GM20431 (cell line): Measurements from ENCODE around the gene MYCN.
"Not testable (repeated sequence)": the region's sequence is repeated elsewhere in the genome, so short reads cannot be mapped to it uniquely, and the experiment has no call there.

Experiments
- in situ Hi-C: fragments of 300-500 bp; cut with MseI, MboI; formaldehyde crosslinking; loops from one replicate; pipeline ENCODE4 v1.15.0; 2020; ENCODE audit warnings: low sequenced_read_pairs; ENCODE audit not compliant: unreplicated experiment

The MYCN gene

DNA sequence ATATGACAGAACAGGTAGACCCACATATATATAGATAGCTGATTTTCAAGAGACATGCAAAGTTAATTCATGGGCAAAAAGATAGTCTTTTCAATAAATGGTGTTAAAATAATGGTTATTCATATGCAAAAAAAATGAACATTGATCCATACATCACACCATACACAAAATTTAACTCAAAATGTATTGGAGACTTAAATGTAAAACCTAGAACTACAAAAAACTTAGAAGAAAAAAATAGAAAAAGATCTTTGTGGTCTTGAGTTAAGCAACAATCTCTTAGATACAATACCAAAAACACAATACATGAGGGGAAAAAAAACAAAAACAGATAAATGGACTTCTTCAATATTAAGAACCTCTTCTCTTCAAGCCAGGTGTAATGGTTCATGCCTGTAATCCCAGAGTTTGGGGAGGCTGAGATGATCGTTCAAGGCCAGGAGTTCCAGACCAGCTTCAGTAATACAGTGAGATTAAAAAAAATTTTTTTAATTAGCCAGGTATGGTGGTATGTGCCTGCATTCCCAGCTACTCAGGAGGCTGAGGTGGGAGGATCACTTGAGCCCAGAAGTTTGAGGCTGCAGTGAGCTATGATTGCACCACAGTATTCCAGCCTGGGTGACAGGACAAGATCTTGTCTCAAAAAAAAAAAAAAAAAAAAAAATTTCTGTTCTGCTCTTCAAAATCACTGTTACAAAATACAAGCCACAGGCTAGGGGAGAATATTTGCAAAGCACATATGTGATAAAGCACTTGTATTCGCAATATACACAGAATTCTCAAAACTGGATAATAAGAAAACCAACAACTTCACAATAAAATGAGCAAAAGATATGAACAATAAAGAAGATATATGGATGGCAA, 32.7 kb upstream of the MYCN start:
- in situ Hi-C loops, result no loop called here

DNA sequence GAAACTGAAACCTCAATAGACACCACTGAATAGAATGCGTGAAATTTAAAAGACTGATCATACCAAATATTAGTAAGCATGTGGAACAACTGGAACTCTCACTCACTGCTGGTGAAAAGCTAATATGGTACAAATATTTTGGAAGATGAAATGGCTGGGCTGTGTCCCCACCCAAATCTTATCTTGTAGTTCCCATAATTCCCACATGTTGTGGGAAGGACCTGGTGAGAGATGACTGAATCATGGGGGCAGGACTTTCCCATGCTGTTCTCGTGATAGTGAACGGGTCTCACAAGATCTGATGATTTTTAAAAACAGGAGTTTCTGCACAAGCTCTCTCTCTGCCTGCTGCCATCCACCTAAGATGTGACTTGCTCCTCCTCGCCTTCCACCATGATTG, 32.0 kb upstream of the MYCN start:
- in situ Hi-C loops, result no loop called here

DNA sequence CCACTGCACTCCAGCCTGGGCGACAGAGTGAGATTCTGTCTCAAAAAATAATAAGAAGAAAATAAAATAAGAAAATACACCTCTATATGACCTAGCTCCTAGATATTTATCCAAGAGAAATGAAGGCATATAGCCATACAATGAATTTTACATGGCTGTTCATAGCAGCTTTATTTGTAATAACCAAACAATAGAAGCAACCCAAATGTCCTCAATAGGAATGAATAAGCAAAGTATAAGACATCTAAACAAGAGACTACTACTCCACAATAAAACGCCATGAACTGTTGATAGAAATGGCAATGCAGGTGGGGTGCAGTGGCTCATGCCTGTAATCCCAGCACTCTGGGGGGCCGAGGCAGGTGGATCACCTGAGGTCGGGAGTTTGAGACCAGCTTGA, 31.2 kb upstream of the MYCN start:
- in situ Hi-C loops, result no loop called here

DNA sequence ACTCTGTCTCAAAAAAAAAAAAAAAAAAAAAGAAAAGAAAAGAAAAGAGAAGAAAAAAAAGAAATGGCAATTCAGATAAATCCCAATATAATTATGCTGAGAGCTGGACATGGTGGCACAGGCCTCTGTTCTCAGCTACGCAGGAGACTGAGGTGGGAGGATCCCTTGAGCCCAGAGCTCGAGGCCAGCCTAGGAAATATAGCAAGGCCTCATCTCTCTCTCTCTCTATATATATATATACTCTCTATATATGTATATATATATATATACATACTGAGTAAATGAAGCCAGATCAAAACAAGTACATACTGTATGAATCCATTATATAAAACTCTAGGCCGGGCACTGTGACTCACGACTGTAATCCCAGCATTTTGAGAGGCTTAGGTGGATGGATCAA, 30.6 kb upstream of the MYCN start:
- in situ Hi-C loops, result no loop called here

GRCh38 chr2:15911270-15911669, 29.1 kb upstream of the MYCN start:
- in situ Hi-C loops, result not testable (repeated sequence)

- in situ Hi-C loops, result no loop called here
These were observed 28.7 kb upstream of the MYCN start for GRCh38 chr2:15911686-15912085.

DNA sequence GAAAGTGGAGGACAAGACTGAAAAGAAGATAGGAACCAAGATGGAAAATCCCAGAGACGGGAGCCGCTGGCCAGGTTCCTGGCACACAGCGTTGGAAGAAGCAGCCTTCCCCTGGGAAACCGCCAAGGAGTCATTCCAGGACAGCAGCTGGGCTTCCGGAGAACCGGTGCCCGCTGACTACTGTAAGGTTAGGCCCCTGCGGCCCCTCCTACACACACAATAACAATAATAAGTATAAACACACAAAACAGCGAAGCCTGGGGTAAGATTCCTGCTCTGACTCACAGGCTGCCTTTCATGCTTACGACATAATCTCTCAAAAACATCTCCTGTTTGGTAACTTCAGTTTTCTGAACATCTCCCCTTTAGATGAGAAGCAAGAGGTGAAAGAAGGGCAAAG, 28.1 kb upstream of the MYCN start:
- in situ Hi-C loops, result no loop called here

- in situ Hi-C loops, result no loop called here
These were observed 27.2 kb upstream of the MYCN start for GRCh38 chr2:15913146-15913545.

DNA sequence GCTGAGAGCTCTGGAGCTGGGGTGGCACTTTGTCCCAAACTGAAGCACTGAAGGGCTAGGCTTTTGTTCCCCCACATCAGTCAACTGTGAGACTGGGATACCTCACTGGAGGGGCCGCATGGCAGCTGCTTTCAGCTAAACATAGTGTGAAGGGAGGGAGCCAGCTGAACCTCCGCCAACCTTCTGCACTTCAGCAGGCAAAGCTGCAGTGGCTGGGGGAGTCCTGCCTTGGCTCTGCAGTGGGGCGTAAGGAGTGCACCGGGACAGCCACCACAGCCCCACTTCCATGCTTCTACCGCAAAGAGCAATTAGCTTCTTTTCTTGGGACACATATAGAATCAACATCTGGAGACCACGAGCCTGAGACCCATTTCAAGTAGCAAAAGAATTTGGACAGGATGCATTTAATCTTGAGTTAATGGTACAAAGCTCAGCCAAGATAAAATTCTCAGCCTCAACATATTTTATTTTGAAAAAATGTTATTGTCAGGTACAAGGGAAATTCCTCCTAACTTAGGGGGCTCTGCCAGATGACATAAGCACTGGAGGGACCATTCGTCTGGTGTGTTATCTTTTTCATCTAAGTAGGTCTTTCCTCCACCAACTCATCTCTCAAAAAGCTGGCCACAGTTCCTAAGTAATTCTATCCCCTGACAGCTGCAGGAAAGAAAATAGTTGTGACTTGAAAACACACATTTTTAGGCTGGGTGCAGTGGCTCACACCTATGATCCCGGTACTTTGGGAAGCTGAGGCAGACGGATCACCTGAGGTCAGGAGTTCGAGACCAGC, 25.6 kb upstream of the MYCN start:
- in situ Hi-C loops, result no loop called here

DNA sequence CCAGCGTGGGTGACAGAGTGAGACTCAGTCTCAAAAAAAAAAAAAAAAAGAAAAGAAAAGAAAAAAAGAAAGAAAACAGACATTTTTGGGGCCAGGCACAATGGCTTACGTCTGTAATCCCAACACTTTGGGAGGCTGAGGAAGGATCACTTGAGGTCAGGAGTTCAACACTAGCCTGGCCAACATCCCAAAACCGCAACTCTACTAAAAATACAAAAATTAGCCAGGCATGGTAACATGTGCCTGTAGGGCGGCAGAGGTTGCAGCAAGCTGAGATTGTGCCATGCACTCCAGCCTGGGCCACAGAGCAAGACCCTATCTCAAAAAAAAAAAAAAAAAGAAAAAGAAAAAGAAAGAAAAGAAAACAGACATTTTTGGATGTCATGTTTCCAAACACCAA, 24.8 kb upstream of the MYCN start:
- in situ Hi-C loops, result not testable (repeated sequence)

DNA sequence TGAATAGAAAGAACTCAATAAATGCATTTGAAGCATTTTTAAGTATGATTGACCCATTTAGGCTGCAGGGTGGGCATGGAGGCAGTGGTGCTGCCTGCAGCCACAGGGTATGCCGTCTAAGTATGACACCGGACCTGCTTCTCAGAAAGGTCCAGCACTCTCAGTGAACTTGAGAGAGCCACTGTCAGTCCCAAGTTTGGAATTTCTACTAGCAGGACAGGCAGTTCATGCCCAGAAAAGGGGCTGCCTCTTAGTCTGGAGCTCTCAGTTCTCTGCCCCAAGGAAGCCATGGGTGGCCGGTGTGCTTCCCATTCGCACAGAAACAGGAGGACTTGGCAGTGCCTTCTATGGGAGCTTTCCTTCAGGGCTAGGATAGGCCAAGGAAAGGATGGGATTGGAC, 24.0 kb upstream of the MYCN start:
- in situ Hi-C loops, result no loop called here

DNA sequence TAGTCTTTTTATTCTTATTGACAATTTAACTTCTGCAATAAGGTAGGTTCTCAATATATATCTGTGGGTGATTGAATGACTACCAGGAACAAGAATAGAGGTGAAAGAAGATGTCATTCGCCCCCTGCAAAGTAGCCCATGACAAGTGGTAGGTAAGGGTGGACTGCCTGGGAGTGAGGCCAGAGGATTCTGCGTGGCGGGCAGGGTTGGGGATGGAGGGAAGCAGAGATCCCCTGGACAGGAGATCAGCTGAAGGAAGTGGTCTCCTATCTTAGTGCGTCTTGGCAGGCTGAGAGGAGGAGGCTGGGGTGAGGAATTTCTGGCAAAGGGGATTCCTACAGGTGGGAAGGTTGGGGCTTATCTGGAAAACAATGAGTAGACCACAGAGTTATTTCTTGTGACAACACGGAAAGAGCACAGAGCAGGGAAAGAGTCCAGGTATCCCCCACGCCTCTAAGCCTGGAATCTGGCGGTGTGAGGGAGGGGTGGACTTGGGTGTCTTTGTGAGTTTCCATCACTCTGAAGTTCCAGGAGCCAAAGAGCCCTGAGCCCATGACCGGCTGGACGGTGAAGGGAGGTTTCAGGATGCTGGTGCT, 21.5 kb upstream of the MYCN start:
- in situ Hi-C loops, result no loop called here

DNA sequence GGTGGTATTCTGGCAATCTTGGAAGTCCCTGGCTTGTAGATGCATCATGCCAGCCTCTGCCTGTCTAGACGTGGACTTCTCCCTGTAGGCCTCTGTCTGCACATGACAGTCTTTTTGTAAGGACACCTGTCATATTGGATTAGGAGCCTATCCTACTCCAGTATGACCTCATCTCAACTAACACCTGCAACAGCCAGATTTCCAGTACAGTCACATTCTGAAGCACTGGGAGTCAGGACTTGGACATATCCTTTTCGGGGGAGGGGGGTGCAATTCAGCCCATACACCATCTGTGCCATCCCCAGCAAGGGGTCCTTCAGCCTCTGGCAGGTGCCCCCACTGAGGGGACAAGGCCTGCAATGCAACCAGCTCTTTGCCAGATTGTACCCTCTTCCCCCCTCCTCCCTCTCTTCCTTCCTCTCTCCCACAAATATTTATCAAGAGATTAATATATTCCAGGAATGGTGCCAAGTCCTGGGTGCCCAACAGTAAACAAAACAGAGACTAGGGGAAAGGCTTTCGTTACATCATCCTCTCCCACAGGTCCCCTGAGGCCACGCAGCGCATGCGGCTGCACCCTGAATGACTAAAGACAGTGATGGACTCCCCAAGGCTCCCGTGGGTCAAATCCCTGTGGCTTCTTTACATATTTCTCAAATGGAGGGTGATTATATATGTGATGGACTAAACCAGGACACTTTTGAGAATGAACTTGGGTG, 20.5 kb upstream of the MYCN start:
- in situ Hi-C loops, result no loop called here

DNA sequence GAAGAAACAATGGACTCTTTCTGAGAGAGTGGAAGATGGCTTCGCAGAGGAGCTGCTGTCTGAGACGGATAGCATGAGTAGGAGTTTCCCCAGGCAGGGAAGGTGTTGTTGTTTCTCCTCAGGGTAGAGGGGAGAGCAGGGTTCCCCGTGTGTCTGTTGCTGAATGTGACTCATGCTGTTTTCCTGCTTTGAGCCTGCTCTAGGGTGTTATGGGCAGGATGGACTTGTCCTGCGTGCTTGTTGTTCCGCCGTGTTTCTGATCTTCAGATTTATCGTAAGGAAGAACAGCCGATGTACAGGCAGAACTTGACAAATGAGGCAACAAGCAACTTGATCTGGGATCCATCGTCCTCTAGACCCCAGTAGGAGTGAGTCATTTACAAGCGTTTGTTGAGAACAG, 19.7 kb upstream of the MYCN start:
- in situ Hi-C loops, result no loop called here

GRCh38 chr2:15923597-15923996, 16.8 kb upstream of the MYCN start:
- in situ Hi-C loops, result no loop called here

DNA sequence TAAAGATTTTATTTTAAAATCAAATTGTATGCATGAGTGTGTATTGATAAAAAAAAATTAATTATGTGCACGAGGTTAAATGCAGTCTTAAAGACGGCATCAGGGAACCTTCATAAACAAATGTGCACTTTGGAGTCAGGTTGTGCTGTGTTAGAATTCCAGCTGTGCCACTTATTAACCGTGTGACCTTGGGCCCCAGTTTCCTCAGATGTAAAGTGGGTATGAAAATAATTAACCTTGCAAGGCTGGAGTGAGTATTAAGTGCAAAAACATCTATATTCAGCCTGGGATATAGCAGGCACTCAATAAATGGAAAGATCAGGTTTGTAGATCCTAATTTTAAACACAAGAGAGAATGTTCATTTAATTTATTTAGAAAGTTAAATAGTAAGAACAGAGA, 14.5 kb upstream of the MYCN start:
- in situ Hi-C loops, result no loop called here

DNA sequence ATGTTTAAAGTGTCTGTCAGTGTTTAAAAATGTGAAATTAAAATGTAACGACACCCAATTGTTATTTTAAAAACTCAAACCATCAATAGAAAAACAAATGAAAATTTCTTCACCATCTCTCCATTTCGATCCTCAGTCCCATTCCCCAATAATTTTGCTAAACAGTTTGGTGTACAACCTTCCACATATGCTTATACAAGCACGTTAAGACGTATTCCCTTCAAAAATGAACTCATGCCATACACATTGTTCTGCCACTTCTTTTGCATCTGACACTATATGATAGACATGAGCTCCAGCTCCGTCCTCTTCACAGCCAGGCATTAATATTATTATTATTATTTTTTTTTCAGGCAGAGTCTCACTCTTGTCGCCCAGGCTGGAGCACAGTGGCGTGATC, 14.1 kb upstream of the MYCN start:
- in situ Hi-C loops, result no loop called here

GRCh38 chr2:15927551-15928218, 12.7 kb upstream of the MYCN start:
- in situ Hi-C loops, result no loop called here

DNA sequence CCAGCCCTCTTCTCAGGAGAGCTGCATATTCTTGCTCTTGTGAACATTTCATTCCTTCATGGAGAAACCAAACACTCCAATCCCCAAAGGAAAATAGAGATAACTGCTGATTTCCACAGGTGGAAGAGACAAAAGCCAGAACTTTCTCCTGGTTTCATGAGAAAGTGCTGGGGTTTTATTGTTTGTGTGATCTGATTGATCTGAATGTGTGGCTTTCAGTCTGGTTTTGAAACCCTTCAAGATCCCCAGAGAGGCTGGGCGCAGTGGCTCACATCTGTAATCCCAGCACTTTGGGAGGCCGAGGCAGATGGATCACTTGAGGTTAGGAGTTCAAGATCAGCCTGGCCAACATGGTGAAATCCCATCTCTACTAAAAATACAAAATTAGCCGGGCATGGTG, 11.3 kb upstream of the MYCN start:
- in situ Hi-C loops, result not testable (repeated sequence)

- in situ Hi-C loops, result no loop called here
These were observed 10.5 kb upstream of the MYCN start for GRCh38 chr2:15929861-15930260.
